Measurements from ENCODE around the gene ITSN2.
"Not testable (repeated sequence)": the region's sequence is repeated elsewhere in the genome, so short reads cannot be mapped to it uniquely, and the experiment has no call there.

The ITSN2 gene

GRCh38 chr2:24203029-24203786 lies 157.1 kb downstream of the ITSN2 start:
- TF ChIP-seq, protein P1, sequence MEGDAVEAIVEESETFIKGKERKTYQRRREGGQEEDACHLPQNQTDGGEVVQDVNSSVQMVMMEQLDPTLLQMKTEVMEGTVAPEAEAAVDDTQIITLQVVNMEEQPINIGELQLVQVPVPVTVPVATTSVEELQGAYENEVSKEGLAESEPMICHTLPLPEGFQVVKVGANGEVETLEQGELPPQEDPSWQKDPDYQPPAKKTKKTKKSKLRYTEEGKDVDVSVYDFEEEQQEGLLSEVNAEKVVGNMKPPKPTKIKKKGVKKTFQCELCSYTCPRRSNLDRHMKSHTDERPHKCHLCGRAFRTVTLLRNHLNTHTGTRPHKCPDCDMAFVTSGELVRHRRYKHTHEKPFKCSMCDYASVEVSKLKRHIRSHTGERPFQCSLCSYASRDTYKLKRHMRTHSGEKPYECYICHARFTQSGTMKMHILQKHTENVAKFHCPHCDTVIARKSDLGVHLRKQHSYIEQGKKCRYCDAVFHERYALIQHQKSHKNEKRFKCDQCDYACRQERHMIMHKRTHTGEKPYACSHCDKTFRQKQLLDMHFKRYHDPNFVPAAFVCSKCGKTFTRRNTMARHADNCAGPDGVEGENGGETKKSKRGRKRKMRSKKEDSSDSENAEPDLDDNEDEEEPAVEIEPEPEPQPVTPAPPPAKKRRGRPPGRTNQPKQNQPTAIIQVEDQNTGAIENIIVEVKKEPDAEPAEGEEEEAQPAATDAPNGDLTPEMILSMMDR (conservative IDR thresholded peaks at IDR 0.05; ENCODE audit: low read depth, low read length), result no peak
- Histone ChIP-seq H3K79me2 (ENCODE audit: insufficient read depth, low read depth) (no peaks in the 10 kb centered on the region), H3K9ac (no peak overlapping the region), H3K27me3 (ENCODE audit: insufficient read depth, low read depth) (no peaks in the 10 kb centered on the region), H3K4me2 (no peak overlapping the region), H4K20me1 (ENCODE audit: insufficient read depth) (no peaks in the 10 kb centered on the region), H3K36me3 (ENCODE audit: insufficient read depth) (no peaks in the 10 kb centered on the region), H3K27ac (no peak overlapping the region), H3K4me3 (IDR thresholded peaks at IDR 0.05; ENCODE audit: insufficient read depth, low read depth, low read length) (no peak overlapping the region), H3K4me1 (ENCODE audit: low read depth, poor library complexity, severe bottlenecking) (no peaks in the 10 kb centered on the region), H2AFZ (ENCODE audit: low read depth) (no peak overlapping the region)

DNA sequence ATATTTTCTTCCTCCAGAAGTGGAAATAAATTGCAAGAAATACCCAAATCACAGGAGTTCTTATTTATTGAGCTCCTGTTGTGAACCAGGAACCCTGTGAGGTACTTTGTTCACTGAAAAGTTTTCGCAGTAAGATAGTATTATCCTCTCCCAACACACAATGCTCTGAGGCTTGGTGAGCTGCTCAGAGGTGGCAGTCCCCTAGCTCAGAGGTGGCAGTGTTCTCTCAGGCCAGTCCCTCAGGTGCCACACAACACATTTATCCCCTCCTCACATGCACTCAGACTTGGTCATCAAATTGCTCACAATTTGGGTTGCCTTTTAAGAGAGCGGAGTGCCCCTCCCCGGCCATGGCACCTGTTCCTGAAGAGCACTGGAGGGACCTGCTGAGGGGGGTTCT lies 159.5 kb downstream of the ITSN2 start:
- no peak overlapping the region for H2AFZ ChIP-seq (ENCODE audit: low read depth)
- H3K4me1 ChIP-seq (ENCODE audit: low read depth, poor library complexity, severe bottlenecking), result no peaks in the 10 kb centered on the region
- H3K4me2 ChIP-seq, result no peak overlapping the region
- TF ChIP-seq, protein P1 (conservative IDR thresholded peaks at IDR 0.05; ENCODE audit: low read depth, low read length), result no peak
- H3K79me2 ChIP-seq (ENCODE audit: insufficient read depth, low read depth), result no peaks in the 10 kb centered on the region
- H3K36me3 ChIP-seq (ENCODE audit: insufficient read depth), result no peaks in the 10 kb centered on the region
- no peaks in the 10 kb centered on the region for H4K20me1 ChIP-seq (ENCODE audit: insufficient read depth)
- H3K27ac ChIP-seq, result no peak overlapping the region
- H3K9ac ChIP-seq, result no peak overlapping the region
- H3K27me3 ChIP-seq (ENCODE audit: insufficient read depth, low read depth), result no peaks in the 10 kb centered on the region
- no peak overlapping the region for H3K4me3 ChIP-seq (IDR thresholded peaks at IDR 0.05; ENCODE audit: insufficient read depth, low read depth, low read length)

DNA sequence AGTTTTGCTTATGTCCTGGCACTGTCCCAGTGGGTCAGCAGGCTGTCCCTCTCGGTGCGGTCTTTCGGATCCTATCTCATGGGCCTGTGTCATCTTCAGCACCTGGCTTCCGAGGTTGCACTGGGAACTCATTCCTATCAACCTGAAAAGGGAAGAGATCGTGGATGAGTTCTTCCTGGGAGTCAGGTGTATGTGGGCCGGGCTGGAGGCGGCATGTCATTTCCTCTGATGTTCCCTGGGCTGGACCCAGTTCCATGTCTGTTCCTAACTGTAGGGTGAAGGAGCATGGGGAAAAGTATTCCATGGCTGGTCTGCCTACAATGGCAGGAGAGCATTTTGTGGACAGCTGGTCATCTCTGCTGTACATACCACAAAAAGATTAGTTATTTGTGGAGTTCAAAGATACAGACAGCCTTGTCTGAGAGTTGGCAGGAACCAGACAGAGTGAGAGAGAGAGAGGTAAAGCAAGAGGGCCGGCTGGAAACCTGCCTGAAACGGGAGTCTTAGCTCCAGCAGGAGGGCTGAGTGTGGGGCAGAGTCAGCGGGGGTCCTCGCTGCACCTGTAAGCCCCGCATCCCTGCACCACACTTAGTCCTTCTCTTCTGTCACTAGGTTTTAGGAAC lies 160.3 kb downstream of the ITSN2 start:
- Histone ChIP-seq H3K36me3 (ENCODE audit: insufficient read depth) (no peaks in the 10 kb centered on the region), H3K4me2 (no peak overlapping the region), H3K9ac (no peak overlapping the region), H3K27me3 (ENCODE audit: insufficient read depth, low read depth) (no peaks in the 10 kb centered on the region), H4K20me1 (ENCODE audit: insufficient read depth) (no peaks in the 10 kb centered on the region), H3K4me3 (IDR thresholded peaks at IDR 0.05; ENCODE audit: insufficient read depth, low read depth, low read length) (no peak overlapping the region), H2AFZ (ENCODE audit: low read depth) (no peak overlapping the region), H3K27ac (no peak overlapping the region), H3K79me2 (ENCODE audit: insufficient read depth, low read depth) (no peaks in the 10 kb centered on the region), H3K4me1 (ENCODE audit: low read depth, poor library complexity, severe bottlenecking) (no peaks in the 10 kb centered on the region)
- TF ChIP-seq, protein P1 (conservative IDR thresholded peaks at IDR 0.05; ENCODE audit: low read depth, low read length), result no peak

GRCh38 chr2:24197213-24197612 lies 163.1 kb downstream of the ITSN2 start:
- not testable (repeated sequence) for H3K36me3 ChIP-seq (ENCODE audit: insufficient read depth)

GRCh38 chr2:24191848-24192247 lies 168.5 kb downstream of the ITSN2 start:
- H3K79me2 ChIP-seq (ENCODE audit: insufficient read depth, low read depth), result no peaks in the 10 kb centered on the region
- H3K27me3 ChIP-seq (ENCODE audit: insufficient read depth, low read depth), result no peaks in the 10 kb centered on the region
- H3K9ac ChIP-seq, result no peak overlapping the region
- H3K4me2 ChIP-seq, result no peak overlapping the region
- H4K20me1 ChIP-seq (ENCODE audit: insufficient read depth), result no peaks in the 10 kb centered on the region
- H3K4me1 ChIP-seq (ENCODE audit: low read depth, poor library complexity, severe bottlenecking), result no peaks in the 10 kb centered on the region
- no peak overlapping the region for H2AFZ ChIP-seq (ENCODE audit: low read depth)
- TF ChIP-seq, protein P1 (conservative IDR thresholded peaks at IDR 0.05; ENCODE audit: low read depth, low read length), result no peak
- H3K4me3 ChIP-seq (IDR thresholded peaks at IDR 0.05; ENCODE audit: insufficient read depth, low read depth, low read length), result no peak overlapping the region
- H3K27ac ChIP-seq, result no peak overlapping the region
- no peaks in the 10 kb centered on the region for H3K36me3 ChIP-seq (ENCODE audit: insufficient read depth)

More at GRCh38 chr2:24197213-24197612, 163.1 kb downstream of the ITSN2 start:
- not testable (repeated sequence) for H3K9ac ChIP-seq; H3K27me3 ChIP-seq (ENCODE audit: insufficient read depth, low read depth); H3K4me2 ChIP-seq; H3K27ac ChIP-seq; H3K79me2 ChIP-seq (ENCODE audit: insufficient read depth, low read depth); H3K4me3 ChIP-seq (IDR thresholded peaks at IDR 0.05; ENCODE audit: insufficient read depth, low read depth, low read length); H3K4me1 ChIP-seq (ENCODE audit: low read depth, poor library complexity, severe bottlenecking); H4K20me1 ChIP-seq (ENCODE audit: insufficient read depth); H2AFZ ChIP-seq (ENCODE audit: low read depth)

Measured in KMS-11 (cell line).